Neutrophil (primary cell): ENCODE data around the gene TDP2.
"Not testable (repeated sequence)": the region's sequence is repeated elsewhere in the genome, so short reads cannot be mapped to it uniquely, and the experiment has no call there.

Source experiments
- H3K27ac ChIP-seq: fragments of 200-600 bp; sonication (generic); 2 replicates; pipeline ENCODE4 v1.5.1; 2016; ENCODE audit warnings: mild to moderate bottlenecking, moderate library complexity
- H3K27me3 ChIP-seq: fragments of 200-600 bp; sonication (generic); 2 replicates; pipeline ENCODE4 v1.6.0; 2016; ENCODE audit warnings: mild to moderate bottlenecking
- H3K36me3 ChIP-seq: fragments of 200-600 bp; sonication (generic); 2 replicates; pipeline ENCODE4 v1.5.1; 2017
- H3K4me1 ChIP-seq, 2 experiments: fragments of 200-600 bp in 1 of 2; sonication (generic) in 1 of 2; 1 replicate in 1 of 2; 2 replicates in 1 of 2; pipeline versions ENCODE4 v1.5.1 to v1.6.1; 2013 to 2016; ENCODE audit warnings: low read depth in 1 of 2, low read length in 1 of 2, mild to moderate bottlenecking in 1 of 2, moderate library complexity in 1 of 2; ENCODE audit not compliant: control insufficient read depth in 1 of 2, insufficient read depth in 1 of 2
- H3K4me3 ChIP-seq, 2 experiments: fragments of 200-600 bp in 1 of 2; sonication (generic) in 1 of 2; 1 replicate in 1 of 2; 2 replicates in 1 of 2; pipeline ENCODE4 v1.5.1; 2013 to 2016; ENCODE audit warnings: low read depth in 1 of 2, low read length in 1 of 2, mild to moderate bottlenecking in 1 of 2, moderate library complexity in 1 of 2
- H3K9me3 ChIP-seq: fragments of 200-600 bp; sonication (generic); 2 replicates; pipeline ENCODE4 v1.5.1; 2016
- TF ChIP-seq, protein P1 (sequence below): fragments of 200-600 bp; sonication (generic); IDR thresholded peaks from 2 replicates; pipeline ENCODE4 v1.5.1; 2016; ENCODE audit warnings: antibody characterized with exemption

Gene TDP2

DNA sequence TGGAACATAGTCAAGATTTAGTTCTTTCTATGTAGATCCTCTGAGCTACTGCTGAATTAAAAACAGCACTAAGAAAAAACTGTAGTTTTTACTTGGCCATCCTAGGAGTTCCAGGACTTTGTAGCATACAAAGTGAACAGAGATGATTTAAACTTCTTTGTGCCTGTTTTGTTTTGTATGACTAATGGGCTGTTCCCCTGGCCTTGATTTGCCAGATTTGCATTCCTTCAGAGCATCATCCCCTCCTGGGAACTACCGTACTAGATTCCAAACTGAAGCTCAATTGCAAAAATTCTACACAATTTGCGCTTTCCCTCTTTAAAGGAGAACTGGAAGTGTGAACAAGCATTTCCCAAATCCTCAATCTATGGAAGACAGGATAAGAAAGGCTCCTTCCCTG lies 23.3 kb upstream of the TDP2 start:
- no peaks in the 10 kb centered on the region for H3K36me3 ChIP-seq
- peaks cover 10 to 14% of the 10 kb centered on the region in 2 experiments for H3K4me1 ChIP-seq
- H3K9me3 ChIP-seq: no peaks in the 10 kb centered on the region
- H3K4me3 ChIP-seq: no peak overlapping the region
- no peaks in the 10 kb centered on the region for H3K27me3 ChIP-seq
- TF ChIP-seq, protein P1, sequence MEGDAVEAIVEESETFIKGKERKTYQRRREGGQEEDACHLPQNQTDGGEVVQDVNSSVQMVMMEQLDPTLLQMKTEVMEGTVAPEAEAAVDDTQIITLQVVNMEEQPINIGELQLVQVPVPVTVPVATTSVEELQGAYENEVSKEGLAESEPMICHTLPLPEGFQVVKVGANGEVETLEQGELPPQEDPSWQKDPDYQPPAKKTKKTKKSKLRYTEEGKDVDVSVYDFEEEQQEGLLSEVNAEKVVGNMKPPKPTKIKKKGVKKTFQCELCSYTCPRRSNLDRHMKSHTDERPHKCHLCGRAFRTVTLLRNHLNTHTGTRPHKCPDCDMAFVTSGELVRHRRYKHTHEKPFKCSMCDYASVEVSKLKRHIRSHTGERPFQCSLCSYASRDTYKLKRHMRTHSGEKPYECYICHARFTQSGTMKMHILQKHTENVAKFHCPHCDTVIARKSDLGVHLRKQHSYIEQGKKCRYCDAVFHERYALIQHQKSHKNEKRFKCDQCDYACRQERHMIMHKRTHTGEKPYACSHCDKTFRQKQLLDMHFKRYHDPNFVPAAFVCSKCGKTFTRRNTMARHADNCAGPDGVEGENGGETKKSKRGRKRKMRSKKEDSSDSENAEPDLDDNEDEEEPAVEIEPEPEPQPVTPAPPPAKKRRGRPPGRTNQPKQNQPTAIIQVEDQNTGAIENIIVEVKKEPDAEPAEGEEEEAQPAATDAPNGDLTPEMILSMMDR: no peak
- no peak overlapping the region for H3K27ac ChIP-seq

- no peaks in the 10 kb centered on the region for H3K36me3 ChIP-seq
- no peaks in the 10 kb centered on the region for H3K27me3 ChIP-seq
- peak overlapping the region; percentile 39 for H3K27ac ChIP-seq
- peaks cover 10 to 14% of the 10 kb centered on the region in 2 experiments for H3K4me1 ChIP-seq
- TF ChIP-seq, protein P1: no peak
- no peaks in the 10 kb centered on the region for H3K9me3 ChIP-seq
- H3K4me3 ChIP-seq: no peak overlapping the region
Measured at GRCh38 chr6:24686946-24687345, 20.2 kb upstream of the TDP2 start.

- peaks cover 10 to 14% of the 10 kb centered on the region in 2 experiments for H3K4me1 ChIP-seq
- H3K36me3 ChIP-seq: no peaks in the 10 kb centered on the region
- TF ChIP-seq, protein P1: no peak
- no peak overlapping the region for H3K4me3 ChIP-seq
- H3K27ac ChIP-seq: peak overlapping the region; percentile 39
- no peaks in the 10 kb centered on the region for H3K27me3 ChIP-seq
- no peaks in the 10 kb centered on the region for H3K9me3 ChIP-seq
Measured at GRCh38 chr6:24686408-24686807, 19.7 kb upstream of the TDP2 start.

- TF ChIP-seq, protein P1: no peak
Measured at GRCh38 chr6:24683297-24684296, 16.9 kb upstream of the TDP2 start.

DNA sequence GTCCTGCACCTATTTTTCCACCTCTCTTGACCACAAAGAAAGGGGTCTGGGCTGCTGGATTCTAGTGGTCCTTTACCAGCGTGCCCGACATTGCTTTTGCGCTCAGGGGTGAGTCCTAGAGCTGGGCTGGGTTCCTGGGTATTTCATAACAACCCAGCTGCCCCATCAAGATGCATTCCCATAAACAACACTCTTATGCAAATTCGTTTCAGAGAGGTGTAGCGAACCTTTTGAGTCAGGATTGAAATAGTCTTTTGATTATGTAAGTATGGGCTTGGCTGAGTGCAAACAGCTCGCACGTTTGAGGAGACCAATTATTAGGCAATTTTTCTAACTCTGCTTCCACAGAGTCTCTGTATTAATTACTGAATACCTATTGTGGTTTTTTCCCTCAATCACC lies 13.9 kb upstream of the TDP2 start:
- Histone ChIP-seq H3K36me3 (no peaks in the 10 kb centered on the region), H3K4me1 (peaks cover 11 to 19% of the 10 kb centered on the region in 2 experiments), H3K9me3 (no peaks in the 10 kb centered on the region), H3K4me3 (no peak overlapping the region), H3K27ac (peak overlapping the region; percentile 20), H3K27me3 (no peaks in the 10 kb centered on the region)
- TF ChIP-seq, protein P1: no peak

More at GRCh38 chr6:24683297-24684296, 16.9 kb upstream of the TDP2 start:
- no peak overlapping the region for H3K4me3 ChIP-seq
- H3K36me3 ChIP-seq: no peaks in the 10 kb centered on the region
- H3K27me3 ChIP-seq: no peaks in the 10 kb centered on the region
- H3K9me3 ChIP-seq: no peaks in the 10 kb centered on the region
- peaks cover 25 to 29% of the 10 kb centered on the region in 2 experiments for H3K4me1 ChIP-seq
- H3K27ac ChIP-seq: no peak overlapping the region

- H3K4me1 ChIP-seq: peaks cover 11 to 19% of the 10 kb centered on the region in 2 experiments
- H3K27me3 ChIP-seq, H3K36me3 ChIP-seq, H3K9me3 ChIP-seq, H3K27ac ChIP-seq, H3K4me3 ChIP-seq: not testable (repeated sequence)
Measured at GRCh38 chr6:24678792-24679352, 12.2 kb upstream of the TDP2 start.
